ENCODE data around the gene PPA2. TPM values are rescaled to one million over a fixed set of nuclear protein-coding genes. Genes with fewer than 3 reads are reported as not detected.

PPA2 gene
- total and polyA plus RNA-seq, 2 donors (not counting 1 experiment from before 2014, with no cell fraction given): 74.6 to 82.6 TPM

- no peak overlapping the region for H3K4me3 ChIP-seq (replicated peaks in 1 of 4; ENCODE audit: control extremely low read depth in 1 of 4, insufficient read depth in 1 of 4, low read depth in 3 of 4, low read length in 4 of 4)
- no peaks in the 10 kb centered on the region for H3K79me2 ChIP-seq (ENCODE audit: control insufficient read depth, insufficient read depth, low read length)
- no peaks in the 10 kb centered on the region for H4K20me1 ChIP-seq (ENCODE audit: control insufficient read depth, extremely low read depth, insufficient read depth, low read length)
- DNase-seq (ENCODE audit: low read depth in 2 of 2): no peak
- no peaks in the 10 kb centered on the region for H3K36me3 ChIP-seq (ENCODE audit: control insufficient read depth, insufficient read depth, low read length)
- no peaks in the 10 kb centered on the region for H3K27me3 ChIP-seq (ENCODE audit: control insufficient read depth, insufficient read depth, low read length)
- no peak overlapping the region for H3K27ac ChIP-seq (ENCODE audit: insufficient read depth, low read length)
- H3K4me2 ChIP-seq (ENCODE audit: extremely low read depth, insufficient read depth, low read length): no peak overlapping the region
- no peaks in the 10 kb centered on the region for H3K9me3 ChIP-seq (ENCODE audit: control insufficient read depth, insufficient read depth, low read depth, low read length)
- no peaks in the 10 kb centered on the region for H3K4me1 ChIP-seq (ENCODE audit: control insufficient read depth, extremely low read depth, insufficient read depth, low read length)
- H3K9ac ChIP-seq (ENCODE audit: insufficient read depth, low read length): no peak overlapping the region
- no peak for TF ChIP-seq EZH2 (IDR thresholded peaks at IDR 0.05; ENCODE audit: low read length, missing control alignments)
- TF ChIP-seq, protein P1, sequence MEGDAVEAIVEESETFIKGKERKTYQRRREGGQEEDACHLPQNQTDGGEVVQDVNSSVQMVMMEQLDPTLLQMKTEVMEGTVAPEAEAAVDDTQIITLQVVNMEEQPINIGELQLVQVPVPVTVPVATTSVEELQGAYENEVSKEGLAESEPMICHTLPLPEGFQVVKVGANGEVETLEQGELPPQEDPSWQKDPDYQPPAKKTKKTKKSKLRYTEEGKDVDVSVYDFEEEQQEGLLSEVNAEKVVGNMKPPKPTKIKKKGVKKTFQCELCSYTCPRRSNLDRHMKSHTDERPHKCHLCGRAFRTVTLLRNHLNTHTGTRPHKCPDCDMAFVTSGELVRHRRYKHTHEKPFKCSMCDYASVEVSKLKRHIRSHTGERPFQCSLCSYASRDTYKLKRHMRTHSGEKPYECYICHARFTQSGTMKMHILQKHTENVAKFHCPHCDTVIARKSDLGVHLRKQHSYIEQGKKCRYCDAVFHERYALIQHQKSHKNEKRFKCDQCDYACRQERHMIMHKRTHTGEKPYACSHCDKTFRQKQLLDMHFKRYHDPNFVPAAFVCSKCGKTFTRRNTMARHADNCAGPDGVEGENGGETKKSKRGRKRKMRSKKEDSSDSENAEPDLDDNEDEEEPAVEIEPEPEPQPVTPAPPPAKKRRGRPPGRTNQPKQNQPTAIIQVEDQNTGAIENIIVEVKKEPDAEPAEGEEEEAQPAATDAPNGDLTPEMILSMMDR (conservative IDR thresholded peaks at IDR 0.05 in 1 of 2, IDR thresholded peaks at IDR 0.05 in 1 of 2; ENCODE audit: low read depth in 1 of 2, low read length in 2 of 2): no peak
- no peak overlapping the region for H2AFZ ChIP-seq (ENCODE audit: low read length)
These were observed 116.4 kb downstream of the PPA2 start for GRCh38 chr4:105357258-105357980.

GRCh38 chr4:105356194-105356593, 117.7 kb downstream of the PPA2 start:
- no peaks in the 10 kb centered on the region for H3K27me3 ChIP-seq (ENCODE audit: control insufficient read depth, insufficient read depth, low read length)
- H3K9ac ChIP-seq (ENCODE audit: insufficient read depth, low read length): no peak overlapping the region
- DNase-seq (ENCODE audit: low read depth in 2 of 2): peak in 1 of 2 donors; percentile 7
- no peak overlapping the region for H3K4me2 ChIP-seq (ENCODE audit: extremely low read depth, insufficient read depth, low read length)
- H3K4me1 ChIP-seq (ENCODE audit: control insufficient read depth, extremely low read depth, insufficient read depth, low read length): no peaks in the 10 kb centered on the region
- H4K20me1 ChIP-seq (ENCODE audit: control insufficient read depth, extremely low read depth, insufficient read depth, low read length): no peaks in the 10 kb centered on the region
- no peak overlapping the region for H3K27ac ChIP-seq (ENCODE audit: insufficient read depth, low read length)
- TF ChIP-seq EZH2 (IDR thresholded peaks at IDR 0.05; ENCODE audit: low read length, missing control alignments): no peak
- H3K9me3 ChIP-seq (ENCODE audit: control insufficient read depth, insufficient read depth, low read depth, low read length): no peaks in the 10 kb centered on the region
- no peak overlapping the region for H2AFZ ChIP-seq (ENCODE audit: low read length)
- no peak overlapping the region for H3K4me3 ChIP-seq (replicated peaks in 1 of 4; ENCODE audit: control extremely low read depth in 1 of 4, insufficient read depth in 1 of 4, low read depth in 3 of 4, low read length in 4 of 4)
- no peaks in the 10 kb centered on the region for H3K79me2 ChIP-seq (ENCODE audit: control insufficient read depth, insufficient read depth, low read length)
- H3K36me3 ChIP-seq (ENCODE audit: control insufficient read depth, insufficient read depth, low read length): no peaks in the 10 kb centered on the region

- Histone ChIP-seq H3K79me2 (ENCODE audit: control insufficient read depth, insufficient read depth, low read length) (no peaks in the 10 kb centered on the region), H4K20me1 (ENCODE audit: control insufficient read depth, extremely low read depth, insufficient read depth, low read length) (no peaks in the 10 kb centered on the region), H3K9me3 (ENCODE audit: control insufficient read depth, insufficient read depth, low read depth, low read length) (no peaks in the 10 kb centered on the region), H2AFZ (ENCODE audit: low read length) (no peak overlapping the region), H3K4me1 (ENCODE audit: control insufficient read depth, extremely low read depth, insufficient read depth, low read length) (no peaks in the 10 kb centered on the region), H3K27ac (ENCODE audit: insufficient read depth, low read length) (no peak overlapping the region), H3K9ac (ENCODE audit: insufficient read depth, low read length) (no peak overlapping the region), H3K36me3 (ENCODE audit: control insufficient read depth, insufficient read depth, low read length) (no peaks in the 10 kb centered on the region), H3K4me2 (ENCODE audit: extremely low read depth, insufficient read depth, low read length) (no peak overlapping the region), H3K4me3 (replicated peaks in 1 of 4; ENCODE audit: control extremely low read depth in 1 of 4, insufficient read depth in 1 of 4, low read depth in 3 of 4, low read length in 4 of 4) (no peak overlapping the region), H3K27me3 (ENCODE audit: control insufficient read depth, insufficient read depth, low read length) (no peaks in the 10 kb centered on the region)
- peak; percentile 39 to 62 for DNase-seq (ENCODE audit: low read depth in 2 of 2)
- no peak for TF ChIP-seq EZH2 (IDR thresholded peaks at IDR 0.05; ENCODE audit: low read length, missing control alignments)
- TF ChIP-seq, protein P1 (conservative IDR thresholded peaks at IDR 0.05 in 1 of 2, IDR thresholded peaks at IDR 0.05 in 1 of 2; ENCODE audit: low read depth in 1 of 2, low read length in 2 of 2): no peak
These were observed 121.0 kb downstream of the PPA2 start for GRCh38 chr4:105352826-105353225.

Data from fibroblast of lung (primary cell).